CD4-positive, alpha-beta T cell treated with Interleukin-21 for 1 hour (primary cell): ENCODE results near the gene NLRP6.
"Not testable (repeated sequence)": the region's sequence is repeated elsewhere in the genome, so short reads cannot be mapped to it uniquely, and the experiment has no call there.

Experiments used
- DNase-seq: peaks from one replicate; pipeline ENCODE4 v3.0.0-alpha.2; 2020

The NLRP6 gene

DNA sequence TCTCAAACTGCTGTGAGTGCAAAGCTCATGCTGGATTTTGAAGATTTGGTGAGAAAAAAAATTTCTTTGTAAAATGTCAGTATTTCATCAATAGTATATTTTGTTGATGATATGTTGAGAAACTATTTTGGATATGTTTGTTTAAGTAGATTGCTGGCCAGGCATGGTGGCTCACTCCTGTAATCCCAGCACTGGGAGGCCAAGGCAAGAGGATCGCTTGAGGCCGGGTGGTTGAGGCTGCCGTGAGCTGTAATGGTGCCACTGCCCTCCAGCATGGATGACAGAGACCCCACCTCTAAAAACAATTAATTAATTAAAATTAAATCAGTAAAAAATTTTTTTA, 49.3 kb downstream of the NLRP6 start:
- no peak for DNase-seq

DNA sequence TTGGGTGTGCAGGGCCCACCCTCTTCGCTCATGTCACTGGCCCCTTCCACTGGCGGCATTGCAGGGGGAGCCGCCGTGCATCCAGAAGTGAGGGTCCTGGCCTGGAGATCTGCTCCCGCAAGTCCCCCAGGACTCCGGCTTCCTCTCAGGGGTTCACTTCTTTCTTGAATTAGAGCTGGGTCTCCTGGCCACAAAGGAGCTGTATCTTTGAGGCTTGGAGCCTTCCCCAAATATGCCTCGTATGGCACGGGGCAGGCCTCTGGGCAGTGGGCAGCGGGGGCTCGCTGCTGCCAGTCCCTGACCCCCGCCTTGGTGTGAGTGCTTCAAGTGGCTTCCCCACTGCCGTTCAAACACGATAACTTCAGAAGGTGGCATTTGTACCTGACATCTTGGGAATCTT, 49.8 kb downstream of the NLRP6 start:
- no peak for DNase-seq

DNA sequence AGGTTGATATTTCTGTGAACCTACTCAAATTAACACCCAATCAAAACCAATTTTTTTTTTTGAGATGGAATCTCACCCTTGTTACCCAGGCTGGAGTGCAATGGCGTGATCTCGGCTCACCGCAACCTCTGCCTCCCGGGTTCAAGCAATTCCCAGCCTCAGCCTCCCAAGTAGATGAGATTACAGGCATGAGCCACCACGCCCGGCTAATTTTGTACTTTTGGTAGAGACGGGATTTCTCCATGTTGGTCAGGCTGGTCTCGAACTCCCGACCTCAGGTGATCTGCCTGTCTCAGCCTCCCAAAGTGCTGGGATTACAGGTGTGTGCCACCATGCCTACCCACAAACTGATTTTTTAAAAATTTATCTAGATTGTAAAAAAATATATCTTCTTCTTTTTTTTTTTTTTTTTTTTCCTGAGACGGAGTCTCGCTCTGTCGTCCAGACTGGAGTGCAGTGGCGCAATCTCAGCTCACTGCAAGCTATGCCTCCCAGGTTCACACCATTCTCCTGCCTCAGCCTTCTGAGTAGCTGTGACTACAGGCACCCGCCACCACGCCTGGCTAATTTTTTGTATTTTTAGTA, 50.4 kb downstream of the NLRP6 start:
- DNase-seq = not testable (repeated sequence)

DNA sequence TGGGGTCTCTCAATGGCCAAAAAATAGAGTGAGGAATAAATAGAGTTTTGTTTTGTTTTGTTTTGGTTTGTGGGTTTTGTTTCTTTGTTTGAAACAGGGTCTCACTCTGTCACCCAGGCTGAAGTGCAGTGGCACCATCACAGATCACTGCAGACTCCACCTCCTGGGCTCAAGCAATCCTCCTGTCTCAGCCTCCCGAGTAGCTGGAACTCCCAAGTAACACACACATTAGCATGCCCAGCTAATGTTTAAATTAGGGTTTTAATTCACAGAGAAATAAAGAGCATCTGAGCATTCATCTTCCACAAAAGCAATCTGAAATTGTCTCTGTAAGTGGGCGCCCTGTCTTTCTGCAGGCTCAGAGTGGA, 51.7 kb downstream of the NLRP6 start:
- no peak for DNase-seq

DNA sequence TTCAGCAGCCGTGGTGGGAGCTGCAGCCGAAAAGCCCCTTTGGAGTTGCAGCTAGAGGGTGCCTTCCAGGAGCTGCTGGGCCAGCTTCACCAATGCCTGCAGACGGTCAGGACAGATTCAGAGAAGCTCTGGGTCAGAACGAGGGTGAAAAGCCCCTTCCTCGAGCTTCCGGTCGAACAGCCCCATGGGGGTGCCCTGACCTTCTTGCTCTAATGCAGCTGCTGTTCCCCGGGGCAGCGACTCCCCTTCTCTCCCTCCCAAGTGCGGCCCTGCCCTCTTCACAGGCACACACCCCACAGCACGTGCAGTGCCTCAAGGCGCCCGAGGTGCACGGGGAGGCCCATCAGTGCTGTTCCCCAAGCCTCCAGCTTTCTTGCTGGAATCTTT, 52.1 kb downstream of the NLRP6 start:
- no peak for DNase-seq

DNA sequence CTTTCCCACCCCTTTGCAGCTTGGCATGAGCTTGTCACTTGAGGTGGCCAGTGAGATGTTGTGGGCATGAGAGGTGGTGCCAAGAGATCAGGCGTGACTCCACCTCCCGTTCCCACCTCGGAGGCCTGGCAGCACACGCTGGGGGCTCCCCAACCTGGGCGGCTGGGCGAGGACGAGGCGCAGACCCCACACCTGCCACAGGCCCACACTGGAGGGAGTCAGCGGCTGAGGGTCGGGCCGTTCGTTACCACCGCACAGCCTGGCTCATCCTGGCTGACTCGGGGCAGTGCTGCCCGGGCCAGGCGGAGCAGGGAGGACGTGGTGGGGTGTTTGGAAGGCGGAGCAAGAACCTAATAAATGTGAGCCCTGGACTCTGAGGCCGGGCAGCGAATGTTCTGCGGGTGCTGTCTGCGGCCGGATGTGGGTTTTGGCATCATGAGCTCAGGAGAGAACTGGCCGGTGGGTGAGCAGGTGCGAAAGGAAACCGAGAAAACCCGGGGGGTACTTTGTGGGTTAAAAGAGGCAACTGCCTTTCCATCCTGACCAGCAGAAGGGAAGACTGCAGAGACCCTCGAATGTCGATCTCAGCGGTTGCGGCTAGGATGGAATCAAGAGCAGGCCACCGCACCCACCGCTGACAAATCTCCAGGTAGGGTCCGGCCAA, 52.6 kb downstream of the NLRP6 start:
- DNase-seq = no peak

DNA sequence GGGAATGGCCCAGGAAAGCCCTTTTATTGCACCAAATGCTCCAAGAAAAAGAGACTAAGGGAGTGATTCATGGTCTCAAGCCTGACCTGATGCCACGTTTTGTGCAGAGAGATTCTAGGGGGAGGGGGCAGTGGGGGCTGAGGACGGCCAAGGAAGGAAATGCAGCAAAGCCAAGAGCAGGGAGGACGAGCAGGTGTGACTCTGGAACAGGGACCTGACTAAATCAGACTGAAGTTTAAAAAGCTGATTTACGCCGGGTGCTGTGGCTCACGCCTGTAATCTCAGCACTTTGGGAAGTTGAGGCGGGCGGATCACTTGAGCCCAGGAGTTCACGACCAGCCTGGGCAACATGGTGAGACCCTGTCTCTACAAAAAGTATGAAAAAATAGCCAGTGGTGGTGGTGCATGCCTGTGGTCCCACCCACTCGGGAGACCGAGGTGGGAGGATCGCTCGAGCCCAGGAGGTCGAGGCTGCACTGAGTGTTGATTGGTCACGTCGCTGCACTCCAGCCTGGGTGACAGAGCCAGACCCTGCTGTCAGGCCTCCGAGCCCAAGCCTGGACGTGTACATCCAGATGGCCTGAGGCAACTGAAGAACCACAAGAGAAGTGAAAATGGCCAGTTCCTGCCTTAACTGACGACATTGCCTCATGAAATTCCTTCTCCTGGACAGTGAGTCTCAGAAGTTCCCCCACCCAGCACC, 53.3 kb downstream of the NLRP6 start:
- DNase-seq = no peak

DNA sequence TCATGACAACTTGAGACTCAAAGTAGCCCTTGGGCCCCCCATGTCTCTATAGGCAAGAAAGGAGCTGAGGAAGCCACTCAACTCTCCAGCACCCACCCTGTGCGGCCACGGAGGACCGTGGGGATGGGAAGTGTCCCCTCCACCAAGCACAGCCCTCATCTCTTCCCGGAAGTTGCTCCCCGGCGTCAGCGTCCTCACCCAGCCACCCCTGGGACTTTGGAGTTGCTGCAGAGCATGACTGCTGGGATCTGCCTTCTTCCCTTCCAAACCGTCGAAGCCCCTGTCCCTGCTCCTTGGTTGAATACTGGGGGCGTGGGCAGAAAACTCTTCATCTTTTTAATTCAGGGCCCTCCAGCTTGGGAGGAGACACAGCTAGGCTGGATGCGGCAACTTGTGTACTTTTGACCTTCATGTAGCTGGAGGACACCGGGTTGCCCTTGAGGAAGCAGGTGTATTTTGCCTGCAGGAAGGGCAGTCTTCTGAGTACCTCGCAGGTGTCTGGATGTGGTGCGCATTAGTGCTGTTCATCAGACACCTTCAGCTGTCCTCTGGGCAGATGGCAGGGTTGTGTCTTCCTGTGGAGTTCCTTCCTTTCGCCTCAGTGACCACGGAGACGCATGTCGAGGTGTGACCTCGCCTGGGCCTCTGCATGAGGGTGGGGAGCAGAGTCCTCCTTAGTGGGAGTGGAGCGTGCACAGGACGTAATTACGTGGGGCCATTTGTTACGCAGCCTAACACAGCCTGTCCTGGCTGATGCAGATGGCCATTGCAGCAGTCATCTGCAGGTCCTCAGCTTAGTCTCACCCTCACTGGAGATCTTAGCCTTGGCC, 54.7 kb downstream of the NLRP6 start:
- DNase-seq = no peak

DNA sequence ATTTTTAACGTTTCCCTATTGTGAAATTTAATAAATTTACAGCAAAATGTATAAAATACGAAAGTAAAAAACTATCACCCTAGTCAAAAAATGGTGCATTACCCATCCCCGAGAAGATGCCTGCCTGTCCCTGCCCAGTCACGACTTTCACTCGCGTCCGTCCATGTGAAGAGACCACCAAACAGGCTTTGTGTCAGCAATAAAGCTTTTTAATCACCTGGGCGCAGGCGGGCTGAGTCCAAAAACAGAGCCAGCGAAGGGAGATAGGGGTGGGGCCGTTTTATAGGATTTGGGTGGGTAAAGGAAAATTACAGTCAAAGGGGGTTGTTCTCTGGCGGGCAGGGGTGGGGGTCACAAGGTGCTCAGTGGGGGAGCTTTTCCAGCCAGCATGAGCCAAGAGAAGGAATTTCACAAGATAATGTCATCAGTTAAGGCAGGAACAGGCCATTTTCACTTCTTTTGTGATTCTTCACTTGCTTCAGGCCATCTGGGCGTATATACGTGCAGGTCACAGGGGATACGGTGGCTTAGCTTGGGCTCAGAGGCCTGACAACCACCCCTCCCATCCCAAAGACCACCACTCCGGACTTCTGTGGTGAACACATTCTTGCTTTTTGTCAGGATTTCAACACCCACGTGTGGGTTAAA, 55.5 kb downstream of the NLRP6 start:
- not testable (repeated sequence) for DNase-seq

DNA sequence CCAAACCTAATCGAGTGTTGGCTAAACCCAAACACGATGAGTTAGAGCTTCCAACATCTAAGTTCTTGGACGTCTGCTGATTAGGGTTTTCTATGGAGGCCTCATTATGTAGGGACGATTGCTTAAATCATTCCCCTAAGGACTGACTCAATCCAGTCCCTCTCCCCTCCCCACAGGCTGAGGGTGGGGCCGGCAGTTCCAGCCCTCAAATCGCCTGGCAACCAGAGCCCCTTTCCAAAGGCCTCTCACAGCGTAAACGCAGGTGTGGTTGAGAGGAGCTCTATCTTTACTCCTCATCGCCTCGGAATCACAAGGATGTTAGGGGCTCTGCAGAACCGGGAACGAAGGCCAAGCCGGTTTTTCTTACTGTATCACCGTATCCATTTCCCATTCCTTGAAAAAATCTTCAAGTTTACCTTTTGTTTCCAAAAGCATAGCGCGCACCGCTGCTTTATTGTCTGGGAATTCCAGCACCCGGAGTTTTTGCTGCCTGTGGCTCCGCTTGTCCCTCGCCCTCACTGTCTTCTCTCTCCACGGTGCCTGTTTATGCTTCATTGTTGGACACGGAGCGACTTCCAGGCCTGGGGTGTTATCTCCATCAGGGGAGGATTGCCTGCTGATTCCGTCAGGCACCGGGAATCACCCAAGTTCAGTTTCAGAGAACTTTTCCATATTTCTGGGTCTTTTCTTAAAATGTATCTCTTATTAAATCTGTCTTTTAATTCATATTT, 56.2 kb downstream of the NLRP6 start:
- no peak for DNase-seq
